ENCODE data around the gene MAB21L1.

MAB21L1 gene

DNA sequence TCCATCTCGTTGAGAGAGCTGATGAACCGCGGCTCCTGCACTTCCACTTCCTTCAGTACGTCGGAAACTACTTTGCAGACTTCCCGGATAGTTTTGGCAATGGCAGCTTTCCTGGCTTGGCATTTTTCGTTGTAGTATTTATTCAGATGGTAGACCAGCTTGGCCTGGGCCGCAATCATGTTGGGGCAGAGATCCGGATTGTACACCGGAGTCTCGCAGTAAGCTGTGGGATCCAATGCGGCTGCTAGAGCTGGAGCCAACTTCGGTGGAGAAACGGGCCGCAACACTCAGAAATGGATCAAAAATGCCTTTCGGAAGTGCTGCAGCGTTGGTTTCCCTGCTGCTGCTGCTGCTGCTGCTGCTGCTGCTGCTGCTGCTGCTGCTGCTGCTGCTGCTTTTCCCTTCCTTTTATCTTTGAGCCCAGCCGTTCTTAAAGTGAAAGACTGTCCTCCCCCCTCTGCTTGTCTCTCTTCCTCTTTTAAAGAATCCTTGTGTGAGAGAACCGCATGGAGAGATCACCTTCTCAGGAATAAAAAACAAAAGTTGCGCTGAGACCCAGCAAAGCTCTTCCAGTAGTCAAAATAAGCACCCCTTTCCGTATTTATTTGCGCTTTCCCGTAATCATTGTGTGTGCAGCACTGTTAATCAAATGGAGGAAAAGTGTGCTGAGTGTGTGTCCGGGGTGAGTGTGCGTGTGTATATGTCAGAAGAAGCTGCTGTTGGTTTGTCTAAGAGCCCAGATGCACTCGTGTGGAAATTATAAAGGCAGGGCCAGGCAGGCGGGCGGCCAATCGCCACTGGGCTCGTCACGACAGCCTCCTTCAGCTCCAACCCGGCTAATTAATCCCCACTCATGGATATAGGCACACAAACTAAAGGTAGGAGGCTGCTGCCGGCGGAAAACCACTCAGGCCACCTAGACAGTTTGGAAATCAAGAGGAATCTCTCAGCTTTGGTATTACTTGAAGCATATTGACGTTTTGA, at the start of gene MAB21L1:
Gene MAB21L1, minus strand, starts transcription at position 730 of the 984 bp plus-strand sequence. Its CDS starts 551 bp downstream, at position 179.
- no peak for DNase-seq (ENCODE audit: low read depth)

DNA sequence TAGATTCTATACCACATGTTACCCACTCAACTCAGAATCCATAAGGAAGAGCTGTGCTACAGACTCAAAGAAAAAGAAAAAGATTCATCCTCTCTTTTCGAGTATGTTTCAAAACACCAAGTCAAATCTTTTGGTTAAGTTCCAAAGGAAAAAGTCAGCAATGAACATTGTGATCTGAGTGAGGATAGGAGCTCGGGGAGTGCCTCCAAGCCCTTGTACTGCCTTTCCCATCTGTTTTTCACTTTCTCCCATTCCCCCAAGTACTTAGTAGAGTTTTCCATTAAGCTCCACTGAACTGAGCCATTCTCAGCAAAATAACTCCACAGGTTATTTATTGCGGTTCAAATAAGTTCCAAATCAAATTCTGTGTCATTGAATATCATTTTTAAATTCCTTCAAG, 47.7 kb upstream of the MAB21L1 start:
- DNase-seq (ENCODE audit: low read depth), result no peak

GRCh38 chr13:35518337-35518946, 42.0 kb upstream of the MAB21L1 start:
- DNase-seq (ENCODE audit: low read depth), result no peak

- no peak for DNase-seq (ENCODE audit: low read depth)
Observed at GRCh38 chr13:35514801-35515502, 38.5 kb upstream of the MAB21L1 start.

GRCh38 chr13:35514061-35514477, 37.6 kb upstream of the MAB21L1 start:
- no peak for DNase-seq (ENCODE audit: low read depth)

- peak; percentile 75 for DNase-seq (ENCODE audit: low read depth)
Observed at GRCh38 chr13:35512271-35512920, 35.9 kb upstream of the MAB21L1 start.

DNA sequence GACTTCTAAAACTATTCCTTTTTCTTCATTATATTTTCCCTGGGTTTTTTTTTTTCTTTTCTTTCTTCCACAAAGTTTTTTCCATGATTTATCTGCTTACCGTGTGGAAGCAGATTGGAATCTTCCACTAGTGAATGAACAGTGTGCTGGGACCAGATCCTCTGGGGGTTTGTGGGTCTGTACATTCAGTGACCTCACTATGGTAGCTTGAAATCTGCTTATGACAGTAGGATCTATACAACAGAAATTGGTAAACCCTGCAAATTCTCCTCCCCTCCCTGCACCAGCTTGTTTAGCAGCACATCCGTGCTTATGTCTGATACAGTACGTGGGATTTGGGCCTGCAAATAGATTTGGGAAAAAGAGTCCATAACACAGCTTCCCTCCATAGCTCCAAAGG, 26.0 kb upstream of the MAB21L1 start:
- no peak for DNase-seq (ENCODE audit: low read depth)

DNA sequence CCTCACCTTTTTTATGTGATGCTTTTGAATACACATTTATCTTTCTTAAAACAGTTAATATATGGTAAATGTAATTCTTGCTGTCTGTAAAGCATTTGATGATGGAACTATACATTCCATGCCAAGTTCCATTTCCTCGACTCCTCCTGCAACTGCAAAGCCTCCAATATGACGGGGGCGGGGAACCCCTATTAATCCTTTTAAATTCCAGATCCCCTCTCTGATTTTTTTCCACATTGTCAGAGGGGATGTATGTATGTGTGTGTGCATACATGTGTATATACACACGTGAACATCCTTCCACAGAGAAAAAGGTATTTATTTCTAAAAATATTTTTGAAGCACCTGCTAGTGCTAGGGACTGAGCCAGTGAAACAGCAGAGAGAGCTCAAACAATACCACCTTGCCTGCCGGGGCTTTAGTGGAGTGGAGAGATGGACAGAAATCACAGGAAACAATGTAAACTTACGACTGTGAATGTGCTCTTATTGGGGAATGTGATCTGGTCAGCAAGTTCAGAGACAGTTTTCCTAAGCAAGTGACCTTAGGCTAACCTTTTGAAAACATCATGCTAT, 25.3 kb upstream of the MAB21L1 start:
- no peak for DNase-seq (ENCODE audit: low read depth)

- no peak for DNase-seq (ENCODE audit: low read depth)
Observed at GRCh38 chr13:35500144-35500543, 23.7 kb upstream of the MAB21L1 start.

GRCh38 chr13:35499676-35500075, 23.2 kb upstream of the MAB21L1 start:
- DNase-seq (ENCODE audit: low read depth), result no peak

DNA sequence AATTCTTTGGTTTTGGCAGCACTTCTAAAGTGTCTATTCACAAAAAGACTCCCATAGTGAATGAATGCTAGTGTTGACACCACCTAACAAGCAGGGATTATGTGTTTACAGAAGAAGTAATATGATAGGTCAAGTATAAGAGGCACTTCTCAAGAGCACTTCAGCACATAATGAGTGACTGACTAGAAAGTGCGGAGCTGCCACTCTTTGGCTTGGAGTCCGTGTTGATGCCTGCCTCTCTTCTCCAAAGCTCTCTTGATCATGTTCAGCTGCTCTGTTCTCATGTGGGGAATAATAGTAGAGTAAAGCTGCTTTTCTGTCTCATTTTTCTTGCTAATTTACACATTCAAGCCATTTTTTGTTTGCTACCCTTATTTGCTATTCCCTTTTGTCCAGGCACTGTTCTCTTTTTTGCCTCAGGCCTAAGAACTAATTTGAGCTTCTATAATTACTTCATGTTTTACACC, 22.7 kb upstream of the MAB21L1 start:
- no peak for DNase-seq (ENCODE audit: low read depth)

DNA sequence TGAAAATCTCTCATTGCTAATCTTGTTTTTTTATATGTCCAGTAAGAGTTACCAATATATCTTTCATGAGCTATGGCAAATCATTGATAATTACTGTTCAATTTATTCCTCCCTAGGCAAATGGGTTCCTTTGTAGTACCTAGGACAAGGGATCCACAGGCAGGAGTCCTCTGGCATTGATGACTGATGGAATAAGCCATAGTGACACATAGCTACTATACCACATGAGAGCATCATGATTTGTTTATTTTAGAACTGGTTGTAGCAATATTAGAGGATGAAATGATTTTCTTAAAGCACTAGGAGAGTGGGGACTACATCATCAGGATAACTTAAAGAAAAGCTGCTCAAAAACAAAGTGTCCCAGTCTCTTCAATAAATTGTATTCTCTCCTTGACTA, 21.7 kb upstream of the MAB21L1 start:
- DNase-seq (ENCODE audit: low read depth), result no peak

- no peak for DNase-seq (ENCODE audit: low read depth)
Observed at GRCh38 chr13:35496761-35497386, 20.4 kb upstream of the MAB21L1 start.

- no peak for DNase-seq (ENCODE audit: low read depth)
Observed at GRCh38 chr13:35496006-35496405, 19.5 kb upstream of the MAB21L1 start.

GRCh38 chr13:35489050-35489449, 12.6 kb upstream of the MAB21L1 start:
- DNase-seq (ENCODE audit: low read depth), result peak; percentile 25

DNA sequence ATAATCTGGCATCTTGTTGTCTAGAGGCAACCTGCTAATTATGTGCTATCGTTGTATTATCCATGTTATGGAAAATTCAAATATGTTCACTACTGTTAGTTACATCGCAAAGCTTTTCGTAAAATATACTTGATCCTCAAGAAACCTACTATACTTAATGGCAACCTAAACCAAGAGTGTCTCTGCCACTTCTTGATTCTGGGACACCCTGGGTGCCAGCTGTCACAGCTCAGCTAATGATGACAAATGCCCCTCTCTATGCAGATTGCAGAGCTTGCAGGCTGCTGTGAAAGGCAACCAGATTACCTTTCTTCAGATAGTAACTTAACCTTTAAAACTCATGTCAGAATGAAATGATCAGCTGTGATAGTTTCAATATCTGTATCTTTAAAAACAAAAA, 8.9 kb upstream of the MAB21L1 start:
- DNase-seq (ENCODE audit: low read depth), result no peak

DNA sequence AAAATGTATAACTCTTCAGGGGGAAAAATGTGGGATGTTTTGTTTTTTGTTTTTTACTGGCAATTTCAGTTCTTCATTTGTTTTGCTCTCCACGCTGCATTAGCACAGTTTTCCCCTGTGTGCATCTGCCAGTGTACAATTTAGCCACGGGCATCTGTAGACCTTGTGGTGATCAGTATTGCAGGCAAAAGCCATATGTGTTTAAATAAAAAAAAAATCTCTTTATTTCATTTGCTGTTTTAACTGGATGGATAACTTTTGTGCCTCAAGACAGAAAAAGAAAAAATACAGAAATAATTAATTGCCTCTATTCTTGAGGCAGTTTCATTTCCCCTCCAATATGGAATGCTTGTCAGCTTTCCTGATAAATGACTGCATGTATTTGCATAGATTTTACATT, 7.9 kb upstream of the MAB21L1 start:
- DNase-seq (ENCODE audit: low read depth), result no peak

DNA sequence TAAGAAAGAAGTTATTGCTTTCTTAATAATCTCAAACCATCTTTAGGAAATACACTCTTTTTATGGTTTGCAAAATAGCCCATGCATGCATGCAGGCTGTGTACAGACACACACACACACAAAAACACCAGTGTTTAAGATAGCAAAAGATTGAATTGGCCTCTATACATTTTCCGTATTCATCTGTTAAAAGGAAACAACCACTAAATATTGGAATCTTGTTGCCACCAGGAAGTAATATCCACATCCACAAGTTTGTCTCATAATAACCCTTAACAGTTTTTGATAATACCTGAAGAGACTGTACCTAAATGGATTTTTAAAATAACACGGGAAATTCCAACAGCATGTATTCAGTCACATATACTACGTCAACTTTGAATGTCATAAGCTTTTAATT, 7.3 kb upstream of the MAB21L1 start:
- DNase-seq (ENCODE audit: low read depth), result no peak

GRCh38 chr13:35482527-35482926, 6.0 kb upstream of the MAB21L1 start:
- no peak for DNase-seq (ENCODE audit: low read depth)

- no peak for DNase-seq (ENCODE audit: low read depth)
Observed at GRCh38 chr13:35481777-35482176, 5.3 kb upstream of the MAB21L1 start.

DNA sequence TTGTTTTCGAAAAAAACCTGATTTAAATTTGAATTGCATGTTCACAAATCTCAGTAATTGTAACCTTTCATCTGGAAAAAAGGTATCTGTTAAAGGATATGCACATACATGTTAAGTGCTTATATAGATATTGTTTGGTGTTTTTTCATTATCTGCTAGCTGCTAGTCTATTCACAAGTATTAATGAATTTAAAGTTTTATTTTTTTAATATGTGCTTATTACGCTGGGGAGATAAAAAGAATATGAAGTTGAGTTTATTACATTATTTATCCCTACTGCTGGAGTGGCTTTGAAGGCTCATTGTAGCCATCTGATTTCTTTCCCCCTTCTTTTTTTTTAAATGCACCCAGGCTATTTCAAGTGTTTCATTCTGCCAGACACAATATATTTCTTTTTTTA, 3.9 kb upstream of the MAB21L1 start:
- DNase-seq (ENCODE audit: low read depth), result no peak
